IPS DF 6.9 (cell line): ENCODE results near the gene CYB5A.
"Not testable (repeated sequence)": the region's sequence is repeated elsewhere in the genome, so short reads cannot be mapped to it uniquely, and the experiment has no call there.

Experiments
- DNase-seq: peaks from one replicate; pipeline ENCODE4 v3.0.0-alpha.2; 2013; ENCODE audit warnings: low read depth, low spot score
- H3K27ac ChIP-seq: one replicate; pipeline ENCODE4 v1.5.1; 2013; ENCODE audit warnings: low read length, control low read depth
- H3K27me3 ChIP-seq: 2 replicates; pipeline ENCODE4 v1.6.1; 2013; ENCODE audit warnings: mild to moderate bottlenecking, low read length; ENCODE audit not compliant: control insufficient read depth, insufficient read depth
- H3K36me3 ChIP-seq: 2 replicates; pipeline ENCODE4 v1.6.1; 2013; ENCODE audit warnings: low read length; ENCODE audit not compliant: control insufficient read depth, insufficient read depth
- H3K4me1 ChIP-seq: 2 replicates; pipeline ENCODE4 v1.6.1; 2013; ENCODE audit warnings: low read length; ENCODE audit not compliant: control insufficient read depth, insufficient read depth
- H3K4me3 ChIP-seq: 2 replicates; pipeline ENCODE4 v1.5.1; 2013; ENCODE audit warnings: mild to moderate bottlenecking, low read length
- H3K9me3 ChIP-seq: 2 replicates; pipeline ENCODE4 v1.6.1; 2013; ENCODE audit warnings: low read length, inconsistent platforms; ENCODE audit not compliant: control insufficient read depth, insufficient read depth
- WGBS: extraction: QIAGEN DNeasy Blood & Tissue Kit; methylation state at CpG from one replicate; pipeline ENCODE4 v1.1.7; 2013; ENCODE audit warnings: mixed read lengths, missing lambda C conversion rate; ENCODE audit not compliant: insufficient read length, insufficient coverage; 5-methylcytosine and 5-hydroxymethylcytosine counted together

Gene CYB5A

GRCh38 chr18:74294526-74294925 is 2.8 kb upstream of the CYB5A start:
- H3K27ac ChIP-seq = no peak overlapping the region
- no peaks in the 10 kb centered on the region for H3K9me3 ChIP-seq
- H3K4me1 ChIP-seq = no peaks in the 10 kb centered on the region
- no peak overlapping the region for H3K4me3 ChIP-seq
- no peaks in the 10 kb centered on the region for H3K27me3 ChIP-seq
- H3K36me3 ChIP-seq = no peaks in the 10 kb centered on the region
- DNase-seq = no peak
- WGBS = no CpG with 5 or more reads among the region's 8 CpGs

DNA sequence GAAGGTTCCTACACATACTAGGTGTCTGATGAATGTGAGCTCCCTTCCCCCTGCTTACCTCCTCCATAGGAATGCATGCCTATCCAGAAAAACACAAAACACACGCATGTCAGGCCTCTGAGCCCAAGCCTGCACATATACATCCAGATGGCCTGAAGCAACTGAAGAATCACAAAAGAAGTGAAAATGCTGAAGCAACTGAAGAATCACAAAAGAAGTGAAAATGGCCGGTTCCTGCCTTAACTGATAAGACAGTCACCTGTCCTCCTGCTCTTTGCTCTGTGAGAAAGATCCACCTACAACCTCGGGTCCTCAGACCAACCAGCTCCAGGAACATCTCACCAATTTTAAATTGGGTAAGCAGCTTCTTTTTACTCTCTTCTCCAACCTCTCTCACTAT is 1.2 kb upstream of the CYB5A start:
- not testable (repeated sequence) for H3K27ac ChIP-seq, H3K27me3 ChIP-seq, H3K4me3 ChIP-seq, H3K9me3 ChIP-seq, DNase-seq, H3K4me1 ChIP-seq, H3K36me3 ChIP-seq
- WGBS = no CpG with 5 or more reads among the region's 3 CpGs

DNA sequence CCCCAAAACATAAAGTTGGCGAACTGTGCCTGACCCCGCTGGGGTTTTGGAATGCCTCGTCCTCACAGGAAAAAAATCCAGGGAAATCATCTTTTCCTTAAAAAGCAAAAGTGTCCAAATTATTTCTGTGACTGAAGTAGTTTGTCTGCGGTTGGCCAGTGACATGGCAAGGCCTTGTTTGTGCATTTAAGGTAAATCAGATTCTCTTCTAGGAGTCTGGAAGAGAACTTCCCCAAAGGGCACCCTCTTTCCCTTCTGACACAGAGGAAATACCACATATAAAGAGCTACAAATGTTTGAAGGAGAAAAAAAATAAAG is 737 bp upstream of the CYB5A start:
- H3K36me3 ChIP-seq = no peaks in the 10 kb centered on the region
- H3K4me1 ChIP-seq = 0 out of 2 replicates have a peak, but pooled peaks cover 4% of the 10 kb centered on the region
- H3K9me3 ChIP-seq = no peaks in the 10 kb centered on the region
- no peak overlapping the region for H3K27ac ChIP-seq
- no peak for DNase-seq
- no CpG with 5 or more reads among the region's 4 CpGs for WGBS
- H3K27me3 ChIP-seq = no peaks in the 10 kb centered on the region
- H3K4me3 ChIP-seq = peak overlapping the region; percentile 78; the same call in 1 of the 2 replicates

DNA sequence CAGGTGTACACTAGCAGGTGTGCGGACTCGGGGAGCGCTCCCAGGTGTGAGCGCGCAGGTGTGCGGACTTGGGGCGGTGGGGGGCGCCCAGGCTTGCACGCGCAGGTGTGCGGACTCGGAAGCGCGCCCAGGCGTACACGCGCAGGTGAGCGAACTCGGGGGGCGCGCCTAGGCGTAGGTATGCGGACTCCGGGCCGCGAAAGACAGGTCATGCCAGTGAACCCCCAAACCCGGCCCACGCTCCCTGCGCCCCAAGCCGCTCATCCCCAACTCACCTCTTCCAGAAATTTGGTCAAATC is 342 bp downstream of the CYB5A start:
- Histone ChIP-seq H3K9me3 (no peaks in the 10 kb centered on the region), H3K27ac (no peak overlapping the region), H3K4me1 (0 out of 2 replicates have a peak, but pooled peaks cover 4% of the 10 kb centered on the region), H3K36me3 (no peaks in the 10 kb centered on the region), H3K4me3 (peak overlapping the region; percentile 78), H3K27me3 (no peaks in the 10 kb centered on the region)
- WGBS = no CpG with 5 or more reads among the region's 30 CpGs
- no peak for DNase-seq

DNA sequence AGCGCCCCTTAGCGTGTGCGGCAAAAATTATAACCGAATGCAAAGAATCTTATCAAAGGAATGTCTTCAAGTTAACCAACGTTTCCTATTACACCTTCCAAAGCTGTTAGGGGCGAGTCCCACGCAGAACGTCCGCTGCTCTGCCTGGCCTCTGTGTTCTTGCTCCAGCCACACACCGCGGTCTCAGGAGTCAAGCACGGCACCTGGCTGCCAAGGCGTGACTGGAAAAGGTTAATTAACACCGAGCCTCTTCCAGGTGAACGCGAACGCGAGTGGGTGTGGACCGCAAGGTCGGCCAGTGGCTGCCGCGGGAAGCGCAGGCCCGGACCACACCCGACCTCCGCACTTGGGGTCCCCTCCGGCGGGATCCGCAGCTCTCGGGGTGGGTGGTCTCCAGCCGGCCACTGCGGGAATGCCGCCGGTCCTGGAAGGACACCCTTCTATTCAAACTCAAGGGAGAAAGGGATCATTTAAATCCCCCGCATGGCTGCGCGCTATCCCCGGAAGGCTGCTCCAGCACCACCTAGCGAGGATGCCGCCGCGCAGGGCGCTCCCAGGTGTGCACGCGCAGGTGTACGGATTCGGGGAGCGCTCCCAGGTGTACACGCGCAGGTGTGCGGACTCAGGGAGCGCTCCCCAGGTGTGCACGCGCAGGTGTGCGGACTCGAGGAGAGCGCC is 830 bp downstream of the CYB5A start:
- no peak overlapping the region for H3K27ac ChIP-seq
- H3K9me3 ChIP-seq = no peaks in the 10 kb centered on the region
- H3K27me3 ChIP-seq = no peaks in the 10 kb centered on the region
- no CpG with 5 or more reads among the region's 57 CpGs for WGBS
- H3K4me3 ChIP-seq = peak overlapping the region; percentile 78; the same call in 1 of the 2 replicates
- 0 out of 2 replicates have a peak, but pooled peaks cover 4% of the 10 kb centered on the region for H3K4me1 ChIP-seq
- no peak for DNase-seq
- H3K36me3 ChIP-seq = no peaks in the 10 kb centered on the region

DNA sequence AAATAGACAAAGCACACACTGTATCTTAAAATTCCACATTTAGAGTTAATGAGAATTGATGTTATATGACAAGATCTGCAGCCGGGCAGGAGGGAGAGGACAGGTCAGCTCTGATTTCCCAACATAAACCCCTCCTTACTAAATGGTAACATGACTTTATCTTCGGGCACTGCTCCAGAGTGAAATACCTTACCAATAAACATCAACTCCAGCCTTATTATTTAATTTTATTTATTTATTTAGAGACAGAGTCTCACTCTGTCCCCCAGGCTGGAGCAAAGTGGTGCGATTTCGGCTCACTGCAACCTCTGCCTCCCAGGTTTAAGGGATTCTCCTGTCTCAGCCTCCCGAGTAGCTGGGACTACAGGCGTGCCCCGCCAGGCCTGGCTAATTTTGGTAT is 1.7 kb downstream of the CYB5A start:
- no peak for DNase-seq
- H3K4me3 ChIP-seq = no peak overlapping the region
- no peak overlapping the region for H3K27ac ChIP-seq
- H3K27me3 ChIP-seq = no peaks in the 10 kb centered on the region
- 0 out of 2 replicates have a peak, but pooled peaks cover 4% of the 10 kb centered on the region for H3K4me1 ChIP-seq
- no peaks in the 10 kb centered on the region for H3K36me3 ChIP-seq
- no peaks in the 10 kb centered on the region for H3K9me3 ChIP-seq
- WGBS = no CpG with 5 or more reads among the region's 7 CpGs

- Histone ChIP-seq H3K4me3 (no peak overlapping the region), H3K27ac (no peak overlapping the region), H3K4me1 (0 out of 2 replicates have a peak, but pooled peaks cover 7% of the 10 kb centered on the region), H3K9me3 (no peaks in the 10 kb centered on the region), H3K27me3 (no peaks in the 10 kb centered on the region), H3K36me3 (no peaks in the 10 kb centered on the region)
- DNase-seq = no peak
- no CpG with 5 or more reads among the region's 3 CpGs for WGBS
Measured at GRCh38 chr18:74289137-74289536, 2.6 kb downstream of the CYB5A start.

GRCh38 chr18:74288730-74289129 is 3.0 kb downstream of the CYB5A start:
- H3K27ac ChIP-seq = no peak overlapping the region
- H3K27me3 ChIP-seq = no peaks in the 10 kb centered on the region
- 0 out of 2 replicates have a peak, but pooled peaks cover 7% of the 10 kb centered on the region for H3K4me1 ChIP-seq
- no peak overlapping the region for H3K4me3 ChIP-seq
- no CpG with 5 or more reads among the region's 9 CpGs for WGBS
- no peaks in the 10 kb centered on the region for H3K36me3 ChIP-seq
- H3K9me3 ChIP-seq = no peaks in the 10 kb centered on the region
- no peak for DNase-seq

GRCh38 chr18:74288041-74288440 is 3.7 kb downstream of the CYB5A start:
- Histone ChIP-seq H3K9me3 (no peaks in the 10 kb centered on the region), H3K27me3 (no peaks in the 10 kb centered on the region), H3K4me1 (peaks cover 11% of the 10 kb centered on the region; the same call in 1 of the 2 replicates), H3K36me3 (no peaks in the 10 kb centered on the region), H3K4me3 (no peak overlapping the region), H3K27ac (no peak overlapping the region)
- no peak for DNase-seq
- WGBS = no CpG with 5 or more reads among the region's 5 CpGs

GRCh38 chr18:74286856-74287255 is 4.9 kb downstream of the CYB5A start:
- Histone ChIP-seq H3K36me3 (no peaks in the 10 kb centered on the region), H3K4me3 (no peak overlapping the region), H3K9me3 (no peaks in the 10 kb centered on the region), H3K27ac (no peak overlapping the region), H3K4me1 (peaks cover 19% of the 10 kb centered on the region; the same call in 1 of the 2 replicates), H3K27me3 (no peaks in the 10 kb centered on the region)
- no peak for DNase-seq
- 100% methylated on average over 1 of the region's 2 CpGs for WGBS
